ENCODE data around the gene JAG2. TPM values are rescaled to one million over a fixed set of nuclear protein-coding genes. Genes with fewer than 3 reads are reported as not detected.

The JAG2 gene
- total RNA-seq, 1 experiment from 2014 or later: 43.7 TPM

DNA sequence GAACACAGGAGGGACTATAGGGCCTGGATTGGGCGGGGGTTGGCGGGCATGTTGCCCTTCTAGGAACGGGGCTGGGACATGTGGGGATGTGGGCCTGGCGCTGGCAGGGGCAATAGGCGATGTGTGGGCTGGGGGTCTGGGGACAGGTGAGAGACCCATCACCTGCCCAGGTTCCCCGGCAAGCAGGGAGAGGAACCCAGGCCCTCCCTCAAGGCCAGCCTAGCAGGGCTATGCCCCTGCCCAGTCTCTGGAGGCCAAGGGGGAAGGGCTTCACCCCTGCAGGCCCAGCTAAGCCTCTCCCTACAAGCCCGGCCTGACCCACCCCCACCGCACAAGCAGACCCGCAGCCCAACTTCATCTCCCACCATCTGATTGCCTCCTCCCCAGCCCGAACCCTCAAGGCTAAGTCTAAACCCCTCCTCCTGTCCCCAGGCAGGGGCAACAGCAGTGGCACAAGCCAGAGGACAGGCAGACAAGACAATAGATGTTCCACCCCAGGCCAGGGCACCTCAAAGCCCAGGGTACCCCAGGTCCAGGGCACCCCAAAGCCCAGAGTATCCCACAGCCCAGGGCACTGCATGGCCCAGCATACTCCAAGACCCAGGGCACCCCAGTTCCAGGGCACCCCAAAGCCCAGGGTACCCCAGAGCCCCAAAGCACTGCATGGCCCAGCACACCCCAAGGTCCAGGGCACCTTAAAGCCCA, 6.5 kb downstream of the JAG2 start:
- H3K4me1 ChIP-seq (ENCODE audit: control insufficient read depth, insufficient read depth, low read length): peaks cover 22% of the 10 kb centered on the region
- DNase-seq (ENCODE audit: low read depth, low spot score) (no peak), ATAC-seq (no peak)
- intact Hi-C loops (cut with micrococcal nuclease; ENCODE audit: unreplicated experiment) (loop anchor here (10.0 kb wide), 1 partner anchor 67 kb away; no protein-coding TSS in a partner anchor), in situ Hi-C loops (cut with HindIII; ENCODE audit: low pct_unique_long_range_greater_than_20kb, low sequenced_read_pairs) (no loop called here)
- H3K27me3 ChIP-seq (ENCODE audit: control insufficient read depth, insufficient read depth, low read length): no peaks in the 10 kb centered on the region
- H3K27ac ChIP-seq (ENCODE audit: low read length): no peak overlapping the region
- H3K4me3 ChIP-seq (ENCODE audit: low read depth in 2 of 2, low read length in 2 of 2): no peak overlapping the region
- no TSS peak for BruUV-seq (replicated peaks)
- ChIA-PET CTCF (no interaction called here), POLR2A (no interaction called here)
- no peaks in the 10 kb centered on the region for H3K9me3 ChIP-seq (ENCODE audit: control insufficient read depth, insufficient read depth, low read depth, low read length)
- TF ChIP-seq, protein P1, sequence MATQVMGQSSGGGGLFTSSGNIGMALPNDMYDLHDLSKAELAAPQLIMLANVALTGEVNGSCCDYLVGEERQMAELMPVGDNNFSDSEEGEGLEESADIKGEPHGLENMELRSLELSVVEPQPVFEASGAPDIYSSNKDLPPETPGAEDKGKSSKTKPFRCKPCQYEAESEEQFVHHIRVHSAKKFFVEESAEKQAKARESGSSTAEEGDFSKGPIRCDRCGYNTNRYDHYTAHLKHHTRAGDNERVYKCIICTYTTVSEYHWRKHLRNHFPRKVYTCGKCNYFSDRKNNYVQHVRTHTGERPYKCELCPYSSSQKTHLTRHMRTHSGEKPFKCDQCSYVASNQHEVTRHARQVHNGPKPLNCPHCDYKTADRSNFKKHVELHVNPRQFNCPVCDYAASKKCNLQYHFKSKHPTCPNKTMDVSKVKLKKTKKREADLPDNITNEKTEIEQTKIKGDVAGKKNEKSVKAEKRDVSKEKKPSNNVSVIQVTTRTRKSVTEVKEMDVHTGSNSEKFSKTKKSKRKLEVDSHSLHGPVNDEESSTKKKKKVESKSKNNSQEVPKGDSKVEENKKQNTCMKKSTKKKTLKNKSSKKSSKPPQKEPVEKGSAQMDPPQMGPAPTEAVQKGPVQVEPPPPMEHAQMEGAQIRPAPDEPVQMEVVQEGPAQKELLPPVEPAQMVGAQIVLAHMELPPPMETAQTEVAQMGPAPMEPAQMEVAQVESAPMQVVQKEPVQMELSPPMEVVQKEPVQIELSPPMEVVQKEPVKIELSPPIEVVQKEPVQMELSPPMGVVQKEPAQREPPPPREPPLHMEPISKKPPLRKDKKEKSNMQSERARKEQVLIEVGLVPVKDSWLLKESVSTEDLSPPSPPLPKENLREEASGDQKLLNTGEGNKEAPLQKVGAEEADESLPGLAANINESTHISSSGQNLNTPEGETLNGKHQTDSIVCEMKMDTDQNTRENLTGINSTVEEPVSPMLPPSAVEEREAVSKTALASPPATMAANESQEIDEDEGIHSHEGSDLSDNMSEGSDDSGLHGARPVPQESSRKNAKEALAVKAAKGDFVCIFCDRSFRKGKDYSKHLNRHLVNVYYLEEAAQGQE (IDR thresholded peaks at IDR 0.05; ENCODE audit: insufficient read depth in 1 of 2, low read depth in 2 of 2, low read length in 1 of 2): no peak
- no peak for TF ChIP-seq SIN3A (IDR thresholded peaks at IDR 0.05; ENCODE audit: borderline replicate concordance, insufficient read depth, low read depth, low read length)
- no peak for TF ChIP-seq POLR2AphosphoS5 (IDR thresholded peaks at IDR 0.05; ENCODE audit: low read depth, low read length)
- no peak for TF ChIP-seq TCF7L2 (IDR thresholded peaks at IDR 0.05; ENCODE audit: low read depth, low read length)
- TF ChIP-seq, protein P2, sequence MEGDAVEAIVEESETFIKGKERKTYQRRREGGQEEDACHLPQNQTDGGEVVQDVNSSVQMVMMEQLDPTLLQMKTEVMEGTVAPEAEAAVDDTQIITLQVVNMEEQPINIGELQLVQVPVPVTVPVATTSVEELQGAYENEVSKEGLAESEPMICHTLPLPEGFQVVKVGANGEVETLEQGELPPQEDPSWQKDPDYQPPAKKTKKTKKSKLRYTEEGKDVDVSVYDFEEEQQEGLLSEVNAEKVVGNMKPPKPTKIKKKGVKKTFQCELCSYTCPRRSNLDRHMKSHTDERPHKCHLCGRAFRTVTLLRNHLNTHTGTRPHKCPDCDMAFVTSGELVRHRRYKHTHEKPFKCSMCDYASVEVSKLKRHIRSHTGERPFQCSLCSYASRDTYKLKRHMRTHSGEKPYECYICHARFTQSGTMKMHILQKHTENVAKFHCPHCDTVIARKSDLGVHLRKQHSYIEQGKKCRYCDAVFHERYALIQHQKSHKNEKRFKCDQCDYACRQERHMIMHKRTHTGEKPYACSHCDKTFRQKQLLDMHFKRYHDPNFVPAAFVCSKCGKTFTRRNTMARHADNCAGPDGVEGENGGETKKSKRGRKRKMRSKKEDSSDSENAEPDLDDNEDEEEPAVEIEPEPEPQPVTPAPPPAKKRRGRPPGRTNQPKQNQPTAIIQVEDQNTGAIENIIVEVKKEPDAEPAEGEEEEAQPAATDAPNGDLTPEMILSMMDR (IDR thresholded peaks at IDR 0.05): no peak
- H3K36me3 ChIP-seq (ENCODE audit: control insufficient read depth, insufficient read depth, low read length): no peaks in the 10 kb centered on the region

DNA sequence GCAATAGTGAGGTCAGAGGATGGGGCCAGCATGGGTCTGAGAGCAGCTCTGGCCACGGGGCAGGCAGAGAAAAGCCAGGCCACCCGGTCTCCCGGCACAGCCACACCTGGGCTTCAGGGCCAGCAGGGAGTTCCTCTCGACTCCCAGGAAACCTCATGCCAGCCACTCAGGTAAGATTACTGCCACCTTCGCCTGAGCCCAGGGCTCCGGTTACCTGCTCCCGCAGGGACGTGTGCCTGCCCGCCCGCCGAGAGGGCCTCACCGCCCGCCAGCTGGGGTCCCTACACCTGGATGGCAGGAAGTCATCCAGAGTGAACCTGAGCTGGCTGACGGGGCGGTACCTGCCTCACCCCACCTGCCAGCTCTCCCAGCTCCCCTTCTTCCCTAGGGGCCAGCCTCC, 7.3 kb downstream of the JAG2 start:
- no peaks in the 10 kb centered on the region for H3K9me3 ChIP-seq (ENCODE audit: control insufficient read depth, insufficient read depth, low read depth, low read length)
- ATAC-seq (no peak), DNase-seq (ENCODE audit: low read depth, low spot score) (no peak)
- TF ChIP-seq, protein P2 (IDR thresholded peaks at IDR 0.05): no peak
- TF ChIP-seq SIN3A (IDR thresholded peaks at IDR 0.05; ENCODE audit: borderline replicate concordance, insufficient read depth, low read depth, low read length) (no peak), POLR2AphosphoS5 (IDR thresholded peaks at IDR 0.05; ENCODE audit: low read depth, low read length) (no peak), TCF7L2 (IDR thresholded peaks at IDR 0.05; ENCODE audit: low read depth, low read length) (no peak)
- TF ChIP-seq, protein P1 (IDR thresholded peaks at IDR 0.05; ENCODE audit: insufficient read depth in 1 of 2, low read depth in 2 of 2, low read length in 1 of 2): no peak
- BruUV-seq (replicated peaks): no TSS peak
- ChIA-PET CTCF (interaction anchor here (0.7 kb wide), 1 partner anchor 9 kb away, joined by 9 read pairs; no protein-coding TSS in a partner anchor), POLR2A (no interaction called here)
- H3K4me3 ChIP-seq (ENCODE audit: low read depth in 2 of 2, low read length in 2 of 2): no peak overlapping the region
- intact Hi-C loops (cut with micrococcal nuclease; ENCODE audit: unreplicated experiment): loop anchor here (10.0 kb wide), 1 partner anchor 67 kb away; no protein-coding TSS in a partner anchor
- no peak overlapping the region for H3K27ac ChIP-seq (ENCODE audit: low read length)
- H3K36me3 ChIP-seq (ENCODE audit: control insufficient read depth, insufficient read depth, low read length): no peaks in the 10 kb centered on the region
- no peaks in the 10 kb centered on the region for H3K27me3 ChIP-seq (ENCODE audit: control insufficient read depth, insufficient read depth, low read length)
- in situ Hi-C loops (cut with HindIII; ENCODE audit: low pct_unique_long_range_greater_than_20kb, low sequenced_read_pairs): no loop called here
- H3K4me1 ChIP-seq (ENCODE audit: control insufficient read depth, insufficient read depth, low read length): peaks cover 16% of the 10 kb centered on the region

Data from Panc1 (cell line).